Esophagus muscularis mucosa (tissue), 4 donors: ENCODE measurements around the gene STPG2.

Source experiments
- EP300 ChIP-seq: sonication (generic); formaldehyde crosslinking; IDR thresholded peaks from one replicate; pipeline ENCODE4 v1.6.1; 2017; ENCODE audit warnings: antibody characterized with exemption
- POLR2A ChIP-seq: fragments of 450-650 bp; IDR thresholded peaks from one replicate; pipeline ENCODE4 v1.6.1; 2017; ENCODE audit warnings: antibody characterized with exemption, moderate library complexity, mild to moderate bottlenecking, low read depth
- POLR2AphosphoS5 ChIP-seq, 2 donors: sonication (generic); formaldehyde crosslinking; IDR thresholded peaks; one replicate each; pipeline ENCODE4 v1.6.1; 2017; ENCODE audit warnings: antibody characterized with exemption in 2 of 2
- TF ChIP-seq, protein P1 (sequence below), 3 experiments: fragments of 200-600 bp in 2 of 3; fragments of 450-650 bp in 1 of 3; sonication (generic) in 2 of 3; IDR thresholded peaks; one replicate each; pipeline ENCODE4 v1.5.1; 2017 to 2019; ENCODE audit warnings: antibody characterized with exemption in 3 of 3, mild to moderate bottlenecking in 2 of 3, moderate library complexity in 1 of 3

DNA sequence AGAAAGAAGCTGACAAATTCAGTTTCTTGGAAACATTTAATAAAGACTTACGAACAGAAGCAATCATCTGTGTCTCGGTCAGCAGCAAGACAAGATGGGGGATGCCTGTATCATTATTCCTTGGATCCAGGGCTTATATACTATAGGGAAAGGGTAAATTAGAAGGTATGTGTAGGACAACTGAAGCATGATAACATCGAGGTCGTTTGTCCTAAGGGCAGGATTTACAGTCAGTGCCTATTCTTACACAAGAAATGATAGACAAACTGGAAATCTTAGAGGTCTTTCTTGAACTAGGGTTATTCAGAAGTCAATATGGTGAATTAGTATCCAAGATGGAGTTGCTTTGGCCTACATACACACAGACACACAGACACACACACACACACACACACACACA lies 553.0 kb downstream of the STPG2 start:
- TF ChIP-seq, protein P1, sequence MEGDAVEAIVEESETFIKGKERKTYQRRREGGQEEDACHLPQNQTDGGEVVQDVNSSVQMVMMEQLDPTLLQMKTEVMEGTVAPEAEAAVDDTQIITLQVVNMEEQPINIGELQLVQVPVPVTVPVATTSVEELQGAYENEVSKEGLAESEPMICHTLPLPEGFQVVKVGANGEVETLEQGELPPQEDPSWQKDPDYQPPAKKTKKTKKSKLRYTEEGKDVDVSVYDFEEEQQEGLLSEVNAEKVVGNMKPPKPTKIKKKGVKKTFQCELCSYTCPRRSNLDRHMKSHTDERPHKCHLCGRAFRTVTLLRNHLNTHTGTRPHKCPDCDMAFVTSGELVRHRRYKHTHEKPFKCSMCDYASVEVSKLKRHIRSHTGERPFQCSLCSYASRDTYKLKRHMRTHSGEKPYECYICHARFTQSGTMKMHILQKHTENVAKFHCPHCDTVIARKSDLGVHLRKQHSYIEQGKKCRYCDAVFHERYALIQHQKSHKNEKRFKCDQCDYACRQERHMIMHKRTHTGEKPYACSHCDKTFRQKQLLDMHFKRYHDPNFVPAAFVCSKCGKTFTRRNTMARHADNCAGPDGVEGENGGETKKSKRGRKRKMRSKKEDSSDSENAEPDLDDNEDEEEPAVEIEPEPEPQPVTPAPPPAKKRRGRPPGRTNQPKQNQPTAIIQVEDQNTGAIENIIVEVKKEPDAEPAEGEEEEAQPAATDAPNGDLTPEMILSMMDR (IDR thresholded peaks at IDR 0.05): no peak
- TF ChIP-seq EP300 (no peak), POLR2A (no peak), POLR2AphosphoS5 (IDR thresholded peaks at IDR 0.05) (no peak)
